T-cell (primary cell): ENCODE data around the gene FKBP10. TPM values are rescaled to one million over a fixed set of nuclear protein-coding genes. Genes with fewer than 3 reads are reported as not detected.

ENCODE experiments used
- ATAC-seq, 4 experiments: fragments of 200-7000 bp in 3 of 4; fragments of 150-1000 bp in 1 of 4; cut with Tn5 transposase; replicated peaks in 1 of 4; 1 replicate in 3 of 4; 2 replicates in 1 of 4; pipeline ENCODE4 v1.10.0; 2021; ENCODE audit warnings: moderate library complexity in 3 of 4, mild to moderate bottlenecking in 2 of 4, moderate number of reproducible peaks in 1 of 4
- CTCF ChIA-PET, 2 donors: fragments of 300-600 bp; sonication (Branson Sonifier 250); formaldehyde crosslinking; loops; one replicate each; lab custom pipeline; 2022; ENCODE audit warnings: antibody characterized with exemption in 2 of 2; lab: Charles Lee
- POLR2A ChIA-PET, 2 donors: fragments of 300-600 bp; sonication (Branson Sonifier 250); formaldehyde crosslinking; loops; one replicate each; lab custom pipeline; 2022; ENCODE audit warnings: antibody characterized with exemption in 2 of 2; lab: Charles Lee
- DNase-seq, 35 experiments: peaks; one replicate each; pipeline versions ENCODE4 v3.0.0 to v3.0.0-alpha.2; 2013 to 2023
- H3K27ac ChIP-seq: one replicate; pipeline ENCODE4 v1.5.1; 2013; ENCODE audit warnings: low read length
- H3K27me3 ChIP-seq, 2 experiments: replicated peaks in 1 of 2; 1 replicate in 1 of 2; 2 replicates in 1 of 2; pipeline versions ENCODE4 v1.6.1 to v1.7.0; 2013; ENCODE audit warnings: low read length in 1 of 2, mixed read lengths in 1 of 2; ENCODE audit not compliant: control insufficient read depth in 2 of 2, insufficient read depth in 2 of 2; ENCODE audit errors: extremely low read depth in 1 of 2
- H3K36me3 ChIP-seq, 2 donors: 1 replicate in 1 of 2; 2 replicates in 1 of 2; pipeline versions ENCODE4 v1.6.1 to v1.7.0; 2013; ENCODE audit warnings: low read length in 1 of 2; ENCODE audit not compliant: control insufficient read depth in 2 of 2, insufficient read depth in 1 of 2; ENCODE audit errors: extremely low read depth in 1 of 2
- H3K4me1 ChIP-seq, 2 experiments: 1 replicate in 1 of 2; 2 replicates in 1 of 2; pipeline versions ENCODE4 v1.6.1 to v1.7.0; 2013; ENCODE audit warnings: low read length in 2 of 2, mixed read lengths in 1 of 2; ENCODE audit not compliant: insufficient read depth in 2 of 2, control insufficient read depth in 1 of 2; ENCODE audit errors: extremely low read depth in 1 of 2
- H3K4me3 ChIP-seq, 2 donors: 1 replicate in 1 of 2; 2 replicates in 1 of 2; pipeline versions ENCODE4 v1.5.1 to v1.7.0; 2013; ENCODE audit warnings: mild to moderate bottlenecking in 2 of 2, low read length in 1 of 2, moderate library complexity in 1 of 2; ENCODE audit not compliant: control insufficient read depth in 1 of 2; ENCODE audit errors: extremely low read depth in 1 of 2
- H3K9me3 ChIP-seq: 2 replicates; pipeline ENCODE4 v1.7.0; 2013
- H3K27ac Mint-ChIP-seq, 2 donors: one replicate each; pipeline ENCODE4 v1.8.0; 2020 to 2021; ENCODE audit warnings: mild to moderate bottlenecking in 2 of 2, mixed read lengths in 2 of 2
- H3K27me3 Mint-ChIP-seq, 2 donors: one replicate each; pipeline ENCODE4 v1.8.0; 2021 to 2022; ENCODE audit warnings: mixed read lengths in 2 of 2
- H3K36me3 Mint-ChIP-seq: one replicate; pipeline ENCODE4 v1.8.0; 2021; ENCODE audit warnings: mixed read lengths
- H3K4me1 Mint-ChIP-seq, 3 donors: one replicate each; pipeline ENCODE4 v1.8.0; 2020 to 2022; ENCODE audit warnings: mixed read lengths in 3 of 3, mild to moderate bottlenecking in 1 of 3
- H3K4me3 Mint-ChIP-seq, 3 donors: one replicate each; pipeline ENCODE4 v1.8.0; 2020 to 2022; ENCODE audit warnings: mild to moderate bottlenecking in 3 of 3, mixed read lengths in 3 of 3, moderate library complexity in 3 of 3
- H3K9me3 Mint-ChIP-seq, 3 donors: one replicate each; pipeline ENCODE4 v1.8.0; 2020 to 2022; ENCODE audit warnings: mixed read lengths in 3 of 3
- WGBS: methylation state at CpG from one replicate; pipeline ENCODE4 v1.1.5; 2013; ENCODE audit warnings: missing lambda C conversion rate; ENCODE audit not compliant: insufficient coverage; 5-methylcytosine and 5-hydroxymethylcytosine counted together
- total RNA-seq, 35 experiments: library from RNA in 6 of 35; stranded (reverse) in 6 of 35; fragments of 120-200 nt in 1 of 35; gene quantifications; one replicate each; pipeline versions ENCODE4 v1.2.1 to v1.2.4 and lab custom pipeline; 2013 to 2026

Gene FKBP10
- total RNA-seq, 5 donors from 2014 or later (not counting 1 experiment from before 2014, with no cell fraction given) = 0.49 to 1.3 (median 1.1) TPM; not detected in 1

DNA sequence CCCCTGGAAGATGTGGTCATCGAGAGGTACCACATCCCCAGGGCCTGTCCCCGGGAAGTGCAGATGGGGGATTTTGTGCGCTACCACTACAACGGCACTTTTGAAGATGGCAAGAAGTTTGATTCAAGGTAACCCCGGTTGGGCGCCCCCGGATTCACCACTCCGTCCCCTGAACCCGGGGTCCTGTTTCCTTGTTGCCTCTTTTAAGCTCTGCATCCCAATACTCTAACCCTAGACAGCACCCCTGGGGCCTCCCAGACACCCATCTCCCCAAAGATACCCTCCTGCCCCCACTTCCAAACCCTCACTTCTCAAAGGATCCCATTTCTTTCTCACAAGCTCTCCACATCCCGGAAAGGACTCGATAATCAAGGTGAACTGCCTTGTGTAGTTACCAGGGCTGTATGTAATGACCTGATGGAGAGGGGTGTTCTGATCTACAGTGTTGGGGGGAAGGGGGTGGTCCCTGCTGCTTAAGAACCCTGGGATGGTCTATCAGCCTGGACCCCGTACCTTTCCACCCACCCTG lies 412 bp downstream of the FKBP10 start:
- CTCF ChIA-PET = interaction anchor here in 1 of 2 donors (2.1 kb wide), 1 partner anchor 27 kb away, joined by 6 read pairs; the partner anchor contains the start of gene JUP
- no peaks in the 10 kb centered on the region for H3K9me3 Mint-ChIP-seq

DNA sequence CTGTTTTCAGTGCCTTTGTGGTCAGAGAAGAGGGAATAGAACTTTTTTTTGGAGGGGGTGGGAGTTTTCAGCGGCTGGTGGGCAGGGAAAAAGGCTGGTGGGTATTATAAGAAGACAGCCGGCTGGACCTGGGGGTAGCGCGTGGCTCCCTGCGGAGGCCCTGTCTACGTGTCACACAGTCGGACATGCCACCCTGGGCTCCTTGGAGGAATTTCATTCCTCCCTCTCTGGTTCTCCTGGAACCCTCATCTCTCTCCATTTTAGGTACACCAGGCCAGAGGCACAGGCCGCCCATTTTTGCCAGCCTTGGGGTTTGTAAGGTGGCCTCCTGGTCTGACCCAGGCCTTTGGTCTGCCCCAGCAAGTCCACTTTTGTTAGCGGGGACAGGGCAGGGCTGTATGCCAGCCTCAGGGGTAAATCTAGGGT lies 908 bp downstream of the FKBP10 start:
- H3K9me3 Mint-ChIP-seq = no peaks in the 10 kb centered on the region
- H3K27me3 Mint-ChIP-seq = no peaks in the 10 kb centered on the region
- Histone ChIP-seq H3K27ac (no peak overlapping the region), H3K4me3 (no peak overlapping the region), H3K36me3 (no peaks in the 10 kb centered on the region), H3K27me3 (peaks cover 0 to 33% of the 10 kb centered on the region in 2 experiments), H3K9me3 (no peaks in the 10 kb centered on the region), H3K4me1 (peaks cover 0 to 33% of the 10 kb centered on the region in 2 experiments)
- 94% methylated on average over 3 of the region's 9 CpGs for WGBS
- ChIA-PET CTCF (no interaction called here), POLR2A (no interaction called here)
- H3K4me1 Mint-ChIP-seq = peaks cover 20 to 28% (median 25%) of the 10 kb centered on the region in 3 donors
- H3K27ac Mint-ChIP-seq = no peak overlapping the region
- peak overlapping the region; percentile 31 to 96 (median 59) for H3K4me3 Mint-ChIP-seq
- no peak for ATAC-seq
- H3K36me3 Mint-ChIP-seq = peaks cover 3% of the 10 kb centered on the region
- DNase-seq = no peak

More for the DNA sequence above, 412 bp downstream of the FKBP10 start:
- Mint-ChIP-seq H3K4me1 (peaks cover 20 to 28% (median 25%) of the 10 kb centered on the region in 3 donors), H3K4me3 (peak overlapping the region; percentile 59 to 96 (median 70)), H3K27ac (no peak overlapping the region), H3K36me3 (peaks cover 3% of the 10 kb centered on the region), H3K27me3 (no peaks in the 10 kb centered on the region)
- DNase-seq (no peak), ATAC-seq (no peak)
- no peak overlapping the region for H3K27ac ChIP-seq
- H3K27me3 ChIP-seq = peaks cover 0 to 33% of the 10 kb centered on the region in 2 experiments
- POLR2A ChIA-PET = interaction anchor here in 1 of 2 donors (0.6 to 1.0 kb wide), 2 partner anchors 9 to 125 kb away, joined by 3 to 7 read pairs; no protein-coding TSS in a partner anchor
- peaks cover 0 to 33% of the 10 kb centered on the region in 2 experiments for H3K4me1 ChIP-seq
- 59% methylated on average over 6 of the region's 12 CpGs for WGBS
- no peaks in the 10 kb centered on the region for H3K9me3 ChIP-seq
- no peaks in the 10 kb centered on the region for H3K36me3 ChIP-seq
- H3K4me3 ChIP-seq = no peak overlapping the region

DNA sequence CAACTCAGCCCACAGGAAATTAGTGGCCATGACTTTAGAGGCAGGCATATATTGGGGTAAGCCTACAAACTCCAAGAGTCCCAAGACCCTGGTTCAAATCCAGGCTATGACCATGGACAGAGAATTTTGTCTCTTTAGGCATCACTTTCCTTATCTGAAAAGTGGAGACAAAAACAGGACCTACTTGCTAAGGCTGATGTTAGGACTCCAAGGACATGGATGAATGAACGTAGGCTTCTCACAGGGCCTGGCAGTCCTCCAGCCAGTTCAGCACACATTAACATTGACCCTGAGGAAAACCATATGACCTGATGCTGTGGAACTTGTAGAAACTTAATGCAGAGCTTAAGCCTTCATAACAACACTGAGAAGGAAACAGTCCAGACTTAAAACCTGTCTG lies 1.4 kb downstream of the FKBP10 start:
- no peak overlapping the region for H3K27ac ChIP-seq
- no peak overlapping the region for H3K4me3 ChIP-seq
- H3K27me3 ChIP-seq = peaks cover 0 to 37% of the 10 kb centered on the region in 2 experiments
- 86% methylated on average over 1 of the region's 1 CpG for WGBS
- no peak for ATAC-seq
- Mint-ChIP-seq H3K4me1 (peaks cover 20 to 28% (median 25%) of the 10 kb centered on the region in 3 donors), H3K27me3 (no peaks in the 10 kb centered on the region), H3K9me3 (no peaks in the 10 kb centered on the region), H3K36me3 (peaks cover 3% of the 10 kb centered on the region), H3K4me3 (peak overlapping the region in 2 of 3 donors; percentile 56 to 96), H3K27ac (no peak overlapping the region)
- CTCF ChIA-PET = no interaction called here
- no peaks in the 10 kb centered on the region for H3K9me3 ChIP-seq
- no peak for DNase-seq
- no peaks in the 10 kb centered on the region for H3K36me3 ChIP-seq
- peaks cover 0 to 33% of the 10 kb centered on the region in 2 experiments for H3K4me1 ChIP-seq
- POLR2A ChIA-PET = no interaction called here

DNA sequence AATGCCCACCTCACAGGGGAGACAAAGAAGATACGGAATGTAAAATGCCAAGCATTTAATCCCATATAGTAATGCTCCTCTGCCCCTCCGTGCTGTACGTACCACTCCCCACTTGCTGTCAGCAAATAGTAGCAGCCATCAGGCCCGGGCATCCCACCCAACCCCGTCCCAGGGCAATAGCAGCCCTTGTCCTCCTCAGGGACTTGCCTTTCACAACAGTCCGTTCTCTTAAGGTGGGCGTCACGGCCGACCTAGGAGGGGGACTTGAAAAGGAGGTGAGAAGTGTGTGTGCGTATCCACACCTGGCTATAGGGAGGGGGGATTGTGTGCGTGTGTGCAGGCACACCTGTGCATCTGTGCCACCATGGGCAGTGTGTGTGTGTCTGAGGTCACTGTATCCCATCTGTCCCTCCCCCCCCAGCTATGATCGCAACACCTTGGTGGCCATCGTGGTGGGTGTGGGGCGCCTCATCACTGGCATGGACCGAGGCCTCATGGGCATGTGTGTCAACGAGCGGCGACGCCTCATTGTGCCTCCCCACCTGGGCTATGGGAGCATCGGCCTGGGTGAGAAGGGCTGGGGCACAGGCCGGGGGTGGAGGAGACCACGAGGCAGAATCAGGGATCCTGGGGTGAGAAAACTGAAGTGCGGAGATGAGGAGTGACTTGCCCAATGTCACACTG lies 4.0 kb downstream of the FKBP10 start:
- no peaks in the 10 kb centered on the region for H3K9me3 Mint-ChIP-seq
- ATAC-seq = no peak
- no peak overlapping the region for H3K4me3 ChIP-seq
- WGBS = 89% methylated on average over 16 of the region's 23 CpGs
- peaks cover 0 to 12% of the 10 kb centered on the region in 2 experiments for H3K4me1 ChIP-seq
- H3K27me3 ChIP-seq = peaks cover 0 to 30% of the 10 kb centered on the region in 2 experiments
- ChIA-PET POLR2A (no interaction called here), CTCF (interaction anchor here in 1 of 2 donors (0.6 kb wide), 1 partner anchor 68 kb away, joined by 3 read pairs; no protein-coding TSS in a partner anchor)
- H3K27ac ChIP-seq = no peak overlapping the region
- H3K27me3 Mint-ChIP-seq = peaks cover 0 to 2% of the 10 kb centered on the region in 2 donors
- no peak for DNase-seq
- no peaks in the 10 kb centered on the region for H3K36me3 Mint-ChIP-seq
- peaks cover 7 to 12% (median 10%) of the 10 kb centered on the region in 3 donors for H3K4me1 Mint-ChIP-seq
- no peaks in the 10 kb centered on the region for H3K36me3 ChIP-seq
- H3K9me3 ChIP-seq = no peaks in the 10 kb centered on the region
- H3K4me3 Mint-ChIP-seq = no peak overlapping the region
- H3K27ac Mint-ChIP-seq = no peak overlapping the region

DNA sequence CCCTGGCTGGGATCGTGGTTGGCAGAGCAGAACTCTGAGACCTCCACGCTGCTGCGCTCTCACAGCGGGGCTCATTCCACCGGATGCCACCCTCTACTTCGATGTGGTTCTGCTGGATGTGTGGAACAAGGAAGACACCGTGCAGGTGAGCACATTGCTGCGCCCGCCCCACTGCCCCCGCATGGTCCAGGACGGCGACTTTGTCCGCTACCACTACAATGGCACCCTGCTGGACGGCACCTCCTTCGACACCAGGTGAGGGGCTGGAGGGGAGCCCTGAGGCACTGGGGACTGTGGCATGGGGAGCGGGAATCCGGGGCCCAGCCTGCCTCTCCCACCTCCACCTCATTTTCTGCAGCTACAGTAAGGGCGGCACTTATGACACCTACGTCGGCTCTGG lies 5.2 kb downstream of the FKBP10 start:
- H3K27me3 ChIP-seq = peaks cover 0 to 21% of the 10 kb centered on the region in 2 experiments
- H3K36me3 Mint-ChIP-seq = no peaks in the 10 kb centered on the region
- DNase-seq = no peak
- H3K4me3 Mint-ChIP-seq = no peak overlapping the region
- no peak overlapping the region for H3K27ac Mint-ChIP-seq
- peaks cover 0 to 2% of the 10 kb centered on the region in 2 donors for H3K27me3 Mint-ChIP-seq
- no peaks in the 10 kb centered on the region for H3K9me3 ChIP-seq
- peaks cover 0 to under 1% of the 10 kb centered on the region in 2 experiments for H3K4me1 ChIP-seq
- ChIA-PET CTCF (no interaction called here), POLR2A (no interaction called here)
- no peaks in the 10 kb centered on the region for H3K9me3 Mint-ChIP-seq
- 93% methylated on average over 13 of the region's 20 CpGs for WGBS
- no peaks in the 10 kb centered on the region for H3K36me3 ChIP-seq
- no peak overlapping the region for H3K4me3 ChIP-seq
- no peak overlapping the region for H3K27ac ChIP-seq
- ATAC-seq = no peak
- peaks cover 0 to 5% (median 3%) of the 10 kb centered on the region in 3 donors for H3K4me1 Mint-ChIP-seq

DNA sequence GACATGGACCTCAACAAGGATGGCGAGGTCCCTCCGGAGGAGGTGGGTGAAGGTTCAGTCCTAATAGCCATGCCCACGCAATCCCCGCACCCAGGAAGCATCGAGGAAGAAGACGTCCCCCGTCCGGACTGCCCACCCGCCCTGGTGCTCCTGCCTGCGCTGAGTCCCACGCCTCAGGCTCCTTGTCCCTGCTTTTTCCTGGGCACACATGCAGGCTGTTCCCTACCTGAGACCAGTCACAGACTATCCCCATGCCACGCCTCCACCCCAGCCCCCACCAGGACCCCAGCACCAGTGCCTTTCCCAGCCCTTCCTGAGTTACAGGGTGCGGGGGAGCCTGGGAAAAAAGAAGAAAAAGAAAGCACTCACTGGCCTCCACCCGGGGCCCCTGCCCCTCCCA lies 9.0 kb downstream of the FKBP10 start:
- H3K9me3 Mint-ChIP-seq = no peaks in the 10 kb centered on the region
- H3K36me3 Mint-ChIP-seq = no peaks in the 10 kb centered on the region
- peaks cover 0 to 19% of the 10 kb centered on the region in 2 experiments for H3K27me3 ChIP-seq
- no peaks in the 10 kb centered on the region for H3K4me1 Mint-ChIP-seq
- H3K9me3 ChIP-seq = no peaks in the 10 kb centered on the region
- no peak overlapping the region for H3K4me3 ChIP-seq
- H3K4me3 Mint-ChIP-seq = no peak overlapping the region
- no peak overlapping the region for H3K27ac ChIP-seq
- no peak for ATAC-seq
- peaks cover 0 to 9% of the 10 kb centered on the region in 2 donors for H3K36me3 ChIP-seq
- peaks cover 0 to 2% of the 10 kb centered on the region in 2 donors for H3K27me3 Mint-ChIP-seq
- CTCF ChIA-PET = no interaction called here
- POLR2A ChIA-PET = no interaction called here
- H3K4me1 ChIP-seq = no peaks in the 10 kb centered on the region
- H3K27ac Mint-ChIP-seq = no peak overlapping the region
- WGBS = 89% methylated on average over 12 of the region's 14 CpGs
- no peak for DNase-seq
